Fibroblast of skin of scalp (primary cell): ENCODE data around the gene DGUOK.
"Not testable (repeated sequence)": the region's sequence is repeated elsewhere in the genome, so short reads cannot be mapped to it uniquely, and the experiment has no call there.

Experiments
- DNase-seq: peaks from one replicate; pipeline ENCODE4 v3.0.0-alpha.2; 2013

DGUOK gene

GRCh38 chr2:73921581-73921980 is 5.1 kb upstream of the DGUOK start:
- DNase-seq: no peak

GRCh38 chr2:73922681-73923080 is 4.0 kb upstream of the DGUOK start:
- DNase-seq: no peak

- no peak for DNase-seq
Observed at GRCh38 chr2:73925033-73925704, 1.5 kb upstream of the DGUOK start.

DNA sequence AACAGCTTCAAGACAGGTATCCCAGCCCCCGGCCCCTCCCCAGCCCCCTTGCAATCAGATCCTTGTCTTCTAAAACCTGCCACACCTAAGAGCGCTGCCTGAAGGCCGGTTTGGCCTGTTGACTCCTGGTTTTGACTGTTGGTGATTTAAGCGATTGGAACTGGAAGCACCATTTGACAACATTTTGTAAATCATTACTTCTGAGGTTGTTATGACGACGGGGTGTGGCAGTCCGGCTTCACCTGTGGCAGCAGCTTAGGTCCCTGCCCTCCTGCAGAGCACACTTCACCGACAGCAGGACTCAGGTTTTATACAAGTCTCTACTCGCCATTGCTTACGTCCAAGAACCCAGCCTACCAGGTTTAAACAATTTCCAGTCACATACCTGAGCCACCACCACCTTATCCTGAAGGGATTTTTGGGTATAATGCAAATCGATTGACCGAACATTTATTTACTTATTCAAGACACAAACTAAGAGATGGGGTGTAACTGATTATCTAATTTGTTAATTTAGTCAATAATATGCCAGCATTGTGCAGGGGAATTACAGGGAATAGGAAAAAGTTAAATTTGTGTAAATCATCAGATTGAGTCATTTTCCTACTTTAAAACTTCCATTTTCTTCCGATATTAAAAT is 707 bp upstream of the DGUOK start:
- no peak for DNase-seq

DNA sequence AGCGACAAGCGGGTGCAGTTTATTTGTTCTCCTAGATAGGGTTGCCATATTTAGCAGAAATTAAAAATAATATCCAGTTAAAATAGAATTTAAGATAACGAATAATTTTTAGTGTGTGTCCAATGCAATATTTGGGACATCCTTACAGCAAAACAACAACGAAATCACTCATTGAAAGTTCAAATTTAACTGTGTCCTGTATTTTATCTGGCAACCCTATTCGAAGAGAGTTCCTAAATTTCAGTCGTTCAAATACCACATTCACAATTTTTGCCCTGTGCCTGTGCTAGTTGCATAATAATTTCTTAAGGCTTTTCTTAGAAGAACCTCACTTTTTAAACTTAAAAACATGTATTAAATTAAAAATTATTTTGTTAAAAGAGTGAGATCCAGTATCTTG is 664 bp downstream of the DGUOK start:
- DNase-seq: no peak

DNA sequence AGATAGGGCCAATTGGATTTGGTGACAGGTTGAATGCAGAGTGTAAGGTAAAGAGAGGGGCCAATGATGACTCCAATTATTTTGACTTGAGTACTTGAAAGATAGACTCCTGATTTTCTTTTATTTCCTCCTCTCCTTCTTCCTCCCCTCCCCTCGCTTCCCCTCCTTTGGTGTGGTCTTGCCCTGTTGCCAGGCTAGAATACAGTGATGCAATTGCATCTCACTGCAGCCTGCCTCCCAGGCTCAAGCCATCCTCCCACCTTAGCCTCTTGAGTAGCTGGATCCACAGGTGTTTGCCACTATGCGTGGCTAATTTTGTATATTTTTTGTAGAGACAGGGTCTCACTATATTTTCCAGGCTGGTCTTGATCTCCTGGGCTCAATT is 2.3 kb downstream of the DGUOK start:
- no peak for DNase-seq

- no peak for DNase-seq
Observed at GRCh38 chr2:73930386-73930785, 3.7 kb downstream of the DGUOK start.

GRCh38 chr2:73931531-73932500 is 5.1 kb downstream of the DGUOK start:
- no peak for DNase-seq

- no peak for DNase-seq
Observed at GRCh38 chr2:73933194-73933593, 6.5 kb downstream of the DGUOK start.

GRCh38 chr2:73935641-73936040 is 9.0 kb downstream of the DGUOK start:
- DNase-seq: no peak

GRCh38 chr2:73937103-73937885 is 10.6 kb downstream of the DGUOK start:
- peak; percentile 63 for DNase-seq

- no peak for DNase-seq
Observed at GRCh38 chr2:73937899-73938298, 11.2 kb downstream of the DGUOK start.

- peak; percentile 84 for DNase-seq
Observed at GRCh38 chr2:73938718-73939352, 12.2 kb downstream of the DGUOK start.

GRCh38 chr2:73939419-73939818 is 12.7 kb downstream of the DGUOK start:
- DNase-seq: no peak

- DNase-seq: not testable (repeated sequence)
Observed at GRCh38 chr2:73940066-73940465, 13.4 kb downstream of the DGUOK start.

GRCh38 chr2:73942664-73943063 is 16.0 kb downstream of the DGUOK start:
- DNase-seq: no peak

- no peak for DNase-seq
Observed at GRCh38 chr2:73944714-73945113, 18.0 kb downstream of the DGUOK start.

GRCh38 chr2:73946215-73946614 is 19.5 kb downstream of the DGUOK start:
- DNase-seq: no peak

- DNase-seq: no peak
Observed at GRCh38 chr2:73946666-73947065, 20.0 kb downstream of the DGUOK start.

DNA sequence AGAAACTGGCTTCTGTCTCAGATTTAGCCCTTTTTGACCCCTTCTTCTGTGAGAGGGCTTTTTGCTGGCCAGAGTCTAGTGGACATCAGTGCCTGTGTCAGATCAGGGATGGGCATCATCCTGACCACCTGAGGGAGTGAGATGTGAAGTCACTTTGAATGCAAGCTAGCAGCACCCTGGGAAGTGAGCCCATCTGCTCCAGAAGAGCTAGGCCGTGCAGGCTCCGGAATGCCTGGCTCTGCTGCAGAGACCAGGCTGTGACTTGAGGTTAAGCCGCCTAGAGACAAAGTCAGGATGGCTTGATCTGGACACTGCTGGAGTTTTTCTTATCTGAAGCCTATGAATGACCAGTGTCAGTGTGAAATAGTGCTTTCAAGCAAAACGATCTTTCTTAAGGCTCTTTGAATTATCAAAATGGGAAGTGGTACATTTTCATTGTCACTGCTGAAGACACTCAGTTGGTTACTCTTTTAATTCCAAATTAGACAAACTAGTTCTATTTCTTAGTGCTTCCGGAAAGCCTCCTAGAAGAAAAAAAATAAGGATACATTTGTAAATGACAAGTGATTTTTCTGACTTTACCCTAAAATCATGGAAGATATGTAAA is 20.8 kb downstream of the DGUOK start:
- no peak for DNase-seq

- DNase-seq: no peak
Observed at GRCh38 chr2:73949802-73950201, 23.1 kb downstream of the DGUOK start.
